ENCODE measurements around the gene CNGA3. TPM values are rescaled to one million over a fixed set of nuclear protein-coding genes. Genes with fewer than 3 reads are reported as not detected.

CNGA3 gene
- total and polyA plus RNA-seq, 7 donors = 0.47 to 8.6 (median 4.3) TPM; not detected in 2

DNA sequence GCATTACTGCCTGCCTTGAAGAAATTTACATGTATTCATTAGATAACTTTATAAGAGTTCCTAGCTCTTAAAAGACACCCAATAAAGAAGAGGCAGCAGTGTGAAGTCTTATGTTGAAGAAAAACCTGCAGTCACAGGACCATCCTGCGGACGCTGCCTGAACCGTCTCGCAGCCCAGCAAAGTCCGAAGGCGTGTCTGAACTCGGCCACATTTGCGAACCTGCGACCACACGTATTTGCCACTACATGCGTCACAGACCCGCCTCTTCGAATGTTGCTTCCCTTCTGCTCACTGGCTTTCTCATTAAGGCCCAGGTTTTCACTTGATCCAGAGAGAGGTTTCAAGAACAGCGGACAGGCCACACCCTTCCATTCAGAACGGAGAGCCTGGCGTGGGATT lies 41.2 kb downstream of the CNGA3 start:
- H3K27me3 ChIP-seq = no peaks in the 10 kb centered on the region
- no peak overlapping the region for H3K27ac ChIP-seq
- H3K9me3 ChIP-seq = no peaks in the 10 kb centered on the region
- no peaks in the 10 kb centered on the region for H3K36me3 ChIP-seq
- intact Hi-C loops (cut with DNase I) = no loop called here
- H3K4me1 ChIP-seq = peaks cover 0 to 6% (median 0%) of the 10 kb centered on the region in 4 donors
- no peak overlapping the region for H3K4me3 ChIP-seq
- no peak for DNase-seq
- 89 to 91% methylated on average over 16 of the region's 16 CpGs for WGBS, 2 donors
- TF ChIP-seq EP300 (IDR thresholded peaks at IDR 0.05) (no peak), POLR2AphosphoS5 (IDR thresholded peaks at IDR 0.05) (no peak), POLR2A (IDR thresholded peaks at IDR 0.05) (no peak)
- TF ChIP-seq, protein P1, sequence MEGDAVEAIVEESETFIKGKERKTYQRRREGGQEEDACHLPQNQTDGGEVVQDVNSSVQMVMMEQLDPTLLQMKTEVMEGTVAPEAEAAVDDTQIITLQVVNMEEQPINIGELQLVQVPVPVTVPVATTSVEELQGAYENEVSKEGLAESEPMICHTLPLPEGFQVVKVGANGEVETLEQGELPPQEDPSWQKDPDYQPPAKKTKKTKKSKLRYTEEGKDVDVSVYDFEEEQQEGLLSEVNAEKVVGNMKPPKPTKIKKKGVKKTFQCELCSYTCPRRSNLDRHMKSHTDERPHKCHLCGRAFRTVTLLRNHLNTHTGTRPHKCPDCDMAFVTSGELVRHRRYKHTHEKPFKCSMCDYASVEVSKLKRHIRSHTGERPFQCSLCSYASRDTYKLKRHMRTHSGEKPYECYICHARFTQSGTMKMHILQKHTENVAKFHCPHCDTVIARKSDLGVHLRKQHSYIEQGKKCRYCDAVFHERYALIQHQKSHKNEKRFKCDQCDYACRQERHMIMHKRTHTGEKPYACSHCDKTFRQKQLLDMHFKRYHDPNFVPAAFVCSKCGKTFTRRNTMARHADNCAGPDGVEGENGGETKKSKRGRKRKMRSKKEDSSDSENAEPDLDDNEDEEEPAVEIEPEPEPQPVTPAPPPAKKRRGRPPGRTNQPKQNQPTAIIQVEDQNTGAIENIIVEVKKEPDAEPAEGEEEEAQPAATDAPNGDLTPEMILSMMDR (IDR thresholded peaks at IDR 0.05) = no peak

DNA sequence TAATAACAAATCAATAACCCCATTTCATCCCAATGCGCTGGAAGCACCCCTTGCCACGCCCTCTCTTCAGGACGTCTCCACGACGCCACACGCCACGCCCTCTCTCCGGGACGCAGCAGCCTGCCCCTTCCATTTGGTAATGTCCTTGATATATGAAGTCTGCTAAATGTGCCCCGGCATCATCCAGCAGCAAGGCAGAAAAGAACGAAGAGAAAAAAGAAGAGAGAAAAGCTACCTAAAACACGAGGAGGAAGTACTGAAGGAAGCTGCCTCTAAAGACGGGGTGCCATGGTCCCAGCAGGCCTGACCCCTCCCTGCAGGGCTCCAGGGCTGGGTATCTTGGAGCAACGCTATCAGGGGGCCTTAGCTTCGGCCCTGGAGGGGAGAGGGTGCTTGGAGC lies 41.8 kb downstream of the CNGA3 start:
- Histone ChIP-seq H3K9me3 (no peaks in the 10 kb centered on the region), H3K4me1 (peaks cover 0 to 6% (median 0%) of the 10 kb centered on the region in 4 donors), H3K27ac (no peak overlapping the region), H3K27me3 (no peaks in the 10 kb centered on the region), H3K4me3 (no peak overlapping the region), H3K36me3 (no peaks in the 10 kb centered on the region)
- TF ChIP-seq, protein P1 (IDR thresholded peaks at IDR 0.05) = no peak
- no peak for TF ChIP-seq POLR2A (IDR thresholded peaks at IDR 0.05)
- no peak for TF ChIP-seq POLR2AphosphoS5 (IDR thresholded peaks at IDR 0.05)
- no peak for TF ChIP-seq EP300 (IDR thresholded peaks at IDR 0.05)
- DNase-seq = no peak
- intact Hi-C loops (cut with DNase I) = no loop called here
- 64 to 79% methylated on average over 15 of the region's 15 CpGs for WGBS, 2 donors

DNA sequence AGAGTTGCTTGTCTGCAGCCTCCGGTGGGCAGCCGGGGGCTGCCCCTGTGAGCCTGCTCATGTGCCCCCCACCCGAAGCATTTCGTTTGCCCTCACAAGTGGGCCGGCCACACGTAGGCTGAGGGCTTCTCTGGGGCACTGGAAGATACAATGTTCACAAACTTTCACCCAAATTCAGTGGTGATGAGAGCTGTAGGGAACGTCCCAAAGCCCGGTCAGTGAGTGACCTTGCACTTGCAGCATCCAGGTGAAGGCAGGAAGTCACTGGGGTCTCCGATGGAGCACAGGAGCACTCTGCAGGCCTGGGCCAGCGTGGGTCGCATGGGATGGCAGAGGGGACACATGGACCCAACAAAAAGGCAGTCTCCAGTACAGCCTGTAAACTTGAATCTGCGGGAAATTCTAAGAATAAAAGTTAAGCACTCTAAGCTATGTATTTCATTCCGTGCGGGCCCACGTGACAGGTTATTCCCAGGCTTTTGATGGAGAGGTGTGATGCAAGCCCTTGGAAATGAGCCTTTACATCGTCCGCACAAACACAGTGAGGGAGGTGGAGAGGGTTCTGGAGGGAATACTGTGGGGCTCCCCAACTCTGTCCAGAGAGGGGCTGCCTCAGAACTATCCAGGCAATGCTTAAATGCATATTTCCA lies 42.5 kb downstream of the CNGA3 start:
- Histone ChIP-seq H3K27ac (no peak overlapping the region), H3K4me3 (no peak overlapping the region), H3K27me3 (no peaks in the 10 kb centered on the region), H3K9me3 (no peaks in the 10 kb centered on the region), H3K36me3 (no peaks in the 10 kb centered on the region), H3K4me1 (peaks cover 0 to 6% (median 0%) of the 10 kb centered on the region in 4 donors)
- 92 to 95% methylated on average over 17 of the region's 17 CpGs for WGBS, 2 donors
- DNase-seq = no peak
- TF ChIP-seq EP300 (IDR thresholded peaks at IDR 0.05) (no peak), POLR2AphosphoS5 (IDR thresholded peaks at IDR 0.05) (no peak), POLR2A (IDR thresholded peaks at IDR 0.05) (no peak)
- TF ChIP-seq, protein P1 (IDR thresholded peaks at IDR 0.05) = no peak
- intact Hi-C loops (cut with DNase I) = no loop called here

DNA sequence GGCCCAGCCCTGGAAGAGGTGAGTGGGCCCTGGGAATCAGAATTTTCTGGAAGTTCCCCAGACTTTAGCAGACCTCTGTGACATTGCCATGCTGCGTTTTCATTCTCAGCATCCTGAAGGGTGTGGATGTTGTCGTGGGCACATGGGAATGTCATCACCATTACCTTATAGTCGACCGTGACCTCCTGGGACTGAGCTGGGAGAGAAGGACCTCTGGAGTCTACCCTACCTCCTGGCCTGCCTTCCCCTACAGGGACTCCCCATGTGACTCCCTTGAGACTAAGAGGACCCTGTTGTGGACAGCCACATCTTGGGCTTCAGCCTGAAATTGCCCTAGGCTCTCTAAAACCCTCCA lies 43.0 kb downstream of the CNGA3 start:
- Histone ChIP-seq H3K36me3 (no peaks in the 10 kb centered on the region), H3K27me3 (no peaks in the 10 kb centered on the region), H3K27ac (no peak overlapping the region), H3K4me3 (no peak overlapping the region), H3K4me1 (peaks cover 0 to 6% (median 0%) of the 10 kb centered on the region in 4 donors), H3K9me3 (no peaks in the 10 kb centered on the region)
- intact Hi-C loops (cut with DNase I) = no loop called here
- 87 to 91% methylated on average over 4 of the region's 4 CpGs for WGBS, 2 donors
- TF ChIP-seq, protein P1 (IDR thresholded peaks at IDR 0.05) = no peak
- TF ChIP-seq POLR2AphosphoS5 (IDR thresholded peaks at IDR 0.05) = no peak
- no peak for TF ChIP-seq EP300 (IDR thresholded peaks at IDR 0.05)
- DNase-seq = no peak

Measured in sigmoid colon (tissue), 7 donors.